AG09319 (cell line): ENCODE data around the gene TMOD1.
"Not testable (repeated sequence)": the region's sequence is repeated elsewhere in the genome, so short reads cannot be mapped to it uniquely, and the experiment has no call there.

Source experiments
- DNase-seq: peaks from one replicate; pipeline ENCODE4 v3.0.0-alpha.2; 2010; ENCODE audit warnings: low read depth; ENCODE audit errors: extremely low read depth
- TF ChIP-seq, protein P1 (sequence below): IDR thresholded peaks from 2 replicates; pipeline ENCODE4 v1.5.1; 2011; ENCODE audit warnings: low read depth, mild to moderate bottlenecking, inconsistent platforms, low read length, moderate library complexity

The TMOD1 gene

DNA sequence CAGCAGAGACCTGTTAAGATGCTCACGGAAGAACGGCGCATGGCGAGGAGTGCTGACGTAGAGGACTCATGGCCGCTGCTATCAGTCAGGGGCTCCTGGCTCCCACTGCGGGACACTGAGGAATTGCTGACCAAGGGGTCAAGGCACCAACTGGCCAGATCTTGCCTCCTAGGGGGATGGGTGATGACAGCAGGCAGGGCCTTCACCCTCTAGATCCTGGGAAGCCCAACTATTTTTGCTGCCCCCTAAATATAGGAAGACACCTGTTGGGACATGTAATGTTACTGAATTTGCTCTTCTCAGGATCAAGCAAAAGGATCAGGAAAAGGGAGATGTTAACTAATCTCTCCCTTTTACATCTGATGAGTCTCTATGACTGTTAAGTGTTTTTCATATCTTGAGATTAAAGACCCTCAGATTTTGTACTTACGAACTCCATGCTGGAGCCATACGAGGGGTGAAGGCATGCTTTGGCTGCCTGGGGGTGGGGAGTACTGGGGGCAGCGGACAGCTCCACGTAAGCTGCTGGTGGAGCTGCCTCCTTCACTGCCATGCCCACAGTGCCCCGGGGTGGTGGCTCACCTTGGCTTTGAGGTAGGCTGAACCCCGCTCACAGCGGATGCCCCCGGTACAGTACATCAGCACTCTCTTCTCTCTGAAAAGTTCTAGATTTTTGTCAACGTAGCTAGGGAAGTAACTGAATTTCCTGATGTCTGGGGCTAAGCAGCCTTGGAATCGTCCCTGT is 103.6 kb downstream of the TMOD1 start:
- DNase-seq = no peak
- TF ChIP-seq, protein P1, sequence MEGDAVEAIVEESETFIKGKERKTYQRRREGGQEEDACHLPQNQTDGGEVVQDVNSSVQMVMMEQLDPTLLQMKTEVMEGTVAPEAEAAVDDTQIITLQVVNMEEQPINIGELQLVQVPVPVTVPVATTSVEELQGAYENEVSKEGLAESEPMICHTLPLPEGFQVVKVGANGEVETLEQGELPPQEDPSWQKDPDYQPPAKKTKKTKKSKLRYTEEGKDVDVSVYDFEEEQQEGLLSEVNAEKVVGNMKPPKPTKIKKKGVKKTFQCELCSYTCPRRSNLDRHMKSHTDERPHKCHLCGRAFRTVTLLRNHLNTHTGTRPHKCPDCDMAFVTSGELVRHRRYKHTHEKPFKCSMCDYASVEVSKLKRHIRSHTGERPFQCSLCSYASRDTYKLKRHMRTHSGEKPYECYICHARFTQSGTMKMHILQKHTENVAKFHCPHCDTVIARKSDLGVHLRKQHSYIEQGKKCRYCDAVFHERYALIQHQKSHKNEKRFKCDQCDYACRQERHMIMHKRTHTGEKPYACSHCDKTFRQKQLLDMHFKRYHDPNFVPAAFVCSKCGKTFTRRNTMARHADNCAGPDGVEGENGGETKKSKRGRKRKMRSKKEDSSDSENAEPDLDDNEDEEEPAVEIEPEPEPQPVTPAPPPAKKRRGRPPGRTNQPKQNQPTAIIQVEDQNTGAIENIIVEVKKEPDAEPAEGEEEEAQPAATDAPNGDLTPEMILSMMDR = no peak

DNA sequence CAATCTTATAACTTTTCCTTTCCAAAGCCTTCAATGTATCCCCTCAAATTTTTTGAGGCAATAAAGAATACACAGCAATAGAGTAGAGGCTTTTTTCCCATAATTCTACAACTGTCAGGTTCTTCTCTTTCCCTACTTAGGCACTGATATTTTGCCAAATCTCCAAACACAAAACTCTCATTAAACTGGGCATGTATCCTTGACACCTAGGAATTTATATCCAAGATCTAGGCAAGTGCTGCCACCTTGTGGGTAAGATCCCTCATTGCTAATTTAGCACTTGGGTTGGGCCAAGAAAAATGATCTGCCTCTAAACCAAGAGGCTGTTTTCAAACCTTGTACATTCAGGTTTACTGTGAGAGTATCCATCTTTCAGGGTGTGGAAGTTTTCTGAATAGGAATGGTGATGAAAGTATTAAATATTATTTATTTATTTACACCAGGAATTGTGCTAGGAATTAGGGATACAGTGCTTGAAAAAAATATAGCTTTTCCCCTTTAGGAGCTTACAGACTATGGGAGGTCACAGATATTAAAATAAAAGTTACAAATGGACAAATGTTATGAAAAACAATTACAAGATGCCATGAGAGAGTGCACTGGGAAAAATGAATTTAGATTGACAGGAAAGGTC is 114.1 kb downstream of the TMOD1 start:
- TF ChIP-seq, protein P1 = peak; percentile 75
- DNase-seq = peak; percentile 15

DNA sequence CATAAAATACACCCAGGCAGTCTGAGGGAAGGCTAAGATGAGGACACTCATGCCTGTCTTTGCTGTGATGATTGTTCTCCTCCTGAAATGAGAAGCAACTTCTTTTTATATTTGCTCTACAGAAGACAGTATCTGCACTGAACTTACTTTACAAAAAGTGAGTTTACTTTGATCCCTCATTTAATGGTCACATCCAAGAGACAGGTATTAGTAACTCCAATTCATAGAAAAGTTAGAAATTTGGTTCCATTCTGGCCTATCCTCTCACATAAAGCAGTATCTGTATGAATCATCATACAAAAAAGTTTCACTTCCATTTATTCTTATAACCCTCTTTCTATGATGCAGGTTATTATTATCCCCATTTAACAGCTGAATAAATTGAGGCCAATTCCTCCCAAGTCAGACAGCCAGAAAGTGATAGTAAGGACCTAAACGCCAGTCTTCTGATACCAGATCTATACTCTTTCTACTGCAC is 116.5 kb downstream of the TMOD1 start:
- TF ChIP-seq, protein P1 = no peak
- DNase-seq = no peak

DNA sequence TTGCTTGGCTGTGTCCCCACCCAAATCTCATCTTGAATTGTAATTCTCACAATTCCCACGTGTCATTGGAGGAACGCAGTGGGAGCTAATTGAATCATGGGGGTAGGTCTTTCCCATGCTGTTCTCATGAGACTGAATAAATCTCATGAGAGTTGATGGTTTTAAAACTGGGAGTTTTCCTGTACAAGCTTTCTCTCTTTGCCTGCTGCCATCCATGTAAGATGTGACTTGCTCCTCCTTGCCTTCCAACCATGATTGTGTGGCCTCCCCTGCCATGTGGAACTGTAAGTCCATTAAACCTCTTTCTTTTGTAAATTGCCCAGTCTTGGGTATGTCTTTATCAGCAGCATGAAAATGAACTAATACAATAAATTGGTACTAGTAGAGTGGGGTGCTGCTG is 118.6 kb downstream of the TMOD1 start:
- DNase-seq = not testable (repeated sequence)

DNA sequence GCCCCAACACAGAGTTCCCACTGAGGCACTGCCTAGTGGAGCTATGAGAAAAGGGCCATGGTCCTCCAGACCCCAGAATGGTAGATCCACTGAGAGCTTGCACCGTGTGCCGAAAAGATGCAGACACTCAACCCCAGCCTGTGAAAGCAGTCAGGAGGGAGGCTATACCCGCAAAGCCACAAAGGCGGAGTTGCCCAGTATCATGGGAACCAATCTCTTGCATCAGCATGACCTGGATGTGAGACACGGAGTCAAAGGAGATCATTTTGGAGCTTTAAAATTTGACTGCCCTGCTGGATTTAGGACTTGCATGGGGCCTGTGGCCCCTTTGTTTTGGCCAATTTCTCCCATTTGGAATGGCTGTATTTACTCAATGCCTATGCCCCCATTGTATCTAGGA is 121.0 kb downstream of the TMOD1 start:
- DNase-seq = not testable (repeated sequence)

DNA sequence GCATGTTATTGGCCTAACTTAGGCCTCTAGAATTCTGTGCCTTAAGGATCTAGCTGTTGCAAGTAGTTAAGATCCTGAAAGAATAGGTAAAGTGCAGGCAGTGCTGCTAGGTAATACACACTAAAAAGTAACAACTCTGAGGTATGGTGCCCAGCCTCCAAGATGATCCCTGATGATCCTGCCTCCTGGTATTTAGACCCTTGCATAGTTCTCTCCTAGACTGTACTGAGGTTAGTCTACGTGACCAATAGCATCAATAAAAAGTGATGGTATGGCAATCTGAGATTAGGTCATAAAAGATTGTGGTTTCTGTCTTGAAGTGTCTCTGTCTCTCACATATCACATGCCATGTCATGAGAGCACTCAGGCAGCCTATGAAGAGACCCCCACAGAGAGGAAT is 122.5 kb downstream of the TMOD1 start:
- no peak for DNase-seq
- TF ChIP-seq, protein P1 = no peak

DNA sequence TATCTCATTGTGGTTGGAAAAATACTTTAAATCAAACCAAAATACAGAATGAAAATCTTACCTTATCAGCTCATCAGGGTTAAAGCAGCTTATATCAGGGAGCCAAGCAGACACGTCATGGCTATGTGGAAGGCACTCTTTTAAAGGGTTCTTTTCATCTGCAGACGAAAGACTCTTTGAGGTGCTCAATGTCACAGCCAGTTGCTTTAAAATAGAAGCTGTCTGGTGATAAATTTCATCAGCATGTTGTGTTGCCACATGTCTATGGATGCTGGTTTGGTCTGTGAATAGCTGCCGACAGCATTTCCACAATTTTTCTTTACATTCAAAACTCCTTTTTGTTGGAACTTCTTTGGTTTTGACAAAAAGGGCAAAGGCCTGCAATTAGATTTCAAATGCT is 124.2 kb downstream of the TMOD1 start:
- no peak for DNase-seq
- TF ChIP-seq, protein P1 = no peak

DNA sequence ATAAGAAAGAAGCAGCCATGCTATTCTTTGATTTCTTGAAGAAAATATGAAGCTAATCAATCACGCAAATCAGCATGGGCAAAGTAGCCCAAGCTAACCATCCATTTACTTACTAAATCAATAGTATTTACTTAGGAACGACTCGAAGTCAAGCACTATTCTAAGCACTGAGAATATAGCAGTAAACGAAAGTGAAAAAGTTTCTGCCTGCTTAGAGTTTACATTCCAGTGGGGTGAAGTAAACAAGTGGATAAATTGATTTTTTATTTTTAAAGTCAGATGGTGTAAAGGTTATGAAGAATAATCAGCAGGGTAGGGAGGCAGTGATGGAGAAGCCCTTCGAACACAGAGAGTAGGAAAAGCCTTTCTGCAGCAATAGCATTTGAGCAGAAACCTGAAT is 126.2 kb downstream of the TMOD1 start:
- no peak for DNase-seq
- TF ChIP-seq, protein P1 = no peak
